ENCODE results near the gene SKA1. TPM values are rescaled to one million over a fixed set of nuclear protein-coding genes. Genes with fewer than 3 reads are reported as not detected.

Gene SKA1
- total RNA-seq, 1 donor from 2014 or later = not detected

DNA sequence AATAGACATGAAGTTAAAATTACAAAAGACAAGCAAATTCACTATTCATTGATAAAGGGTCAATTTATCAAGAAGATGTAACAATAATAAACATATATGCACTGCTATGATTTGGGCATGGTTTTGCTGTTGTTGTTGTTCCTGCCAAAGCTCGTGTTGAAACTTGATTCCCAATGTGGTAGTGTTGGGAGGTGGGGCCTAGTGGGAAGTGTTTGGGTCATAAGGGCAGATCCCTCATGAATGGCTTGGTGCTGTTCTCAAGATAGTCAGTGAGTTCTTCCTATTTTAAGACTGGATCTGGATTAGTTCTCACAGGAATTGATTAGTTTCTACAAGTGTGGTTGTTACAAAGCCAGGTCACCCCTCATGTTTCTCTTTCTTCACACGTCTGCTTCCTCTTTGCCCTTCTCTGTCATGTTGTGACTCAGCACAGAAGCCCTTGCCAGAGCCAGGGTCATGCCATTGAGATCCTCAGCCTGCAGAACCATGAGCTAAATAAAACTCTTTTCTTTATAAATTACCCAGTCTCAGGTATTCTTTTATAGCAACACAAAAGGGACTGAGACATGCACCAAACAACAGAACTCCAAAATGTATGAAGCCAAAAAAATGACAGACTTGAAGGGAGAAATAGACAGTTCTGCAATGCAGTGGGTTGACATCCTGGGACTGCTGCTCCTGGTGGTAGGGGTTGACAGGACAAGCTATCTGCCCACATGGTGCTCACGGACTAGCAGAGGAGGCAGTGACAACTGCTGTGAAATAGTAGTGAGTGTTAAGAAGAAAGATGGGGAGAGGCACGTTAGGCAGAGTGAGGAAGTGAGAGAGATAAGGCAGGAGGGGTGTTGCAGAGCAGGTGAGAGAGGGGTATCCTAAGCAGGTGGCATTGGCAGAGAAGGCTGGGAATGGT is 18.6 kb upstream of the SKA1 start:
- Histone ChIP-seq H3K27me3 (no peaks in the 10 kb centered on the region), H3K36me3 (no peaks in the 10 kb centered on the region), H3K4me3 (no peak overlapping the region), H3K4me1 (no peaks in the 10 kb centered on the region), H3K9me3 (no peaks in the 10 kb centered on the region), H3K27ac (no peak overlapping the region)
- DNase-seq (ENCODE audit: low spot score in 2 of 2) = no peak
- intact Hi-C loops (cut with DNase I) = no loop called here
- TF ChIP-seq, protein P1, sequence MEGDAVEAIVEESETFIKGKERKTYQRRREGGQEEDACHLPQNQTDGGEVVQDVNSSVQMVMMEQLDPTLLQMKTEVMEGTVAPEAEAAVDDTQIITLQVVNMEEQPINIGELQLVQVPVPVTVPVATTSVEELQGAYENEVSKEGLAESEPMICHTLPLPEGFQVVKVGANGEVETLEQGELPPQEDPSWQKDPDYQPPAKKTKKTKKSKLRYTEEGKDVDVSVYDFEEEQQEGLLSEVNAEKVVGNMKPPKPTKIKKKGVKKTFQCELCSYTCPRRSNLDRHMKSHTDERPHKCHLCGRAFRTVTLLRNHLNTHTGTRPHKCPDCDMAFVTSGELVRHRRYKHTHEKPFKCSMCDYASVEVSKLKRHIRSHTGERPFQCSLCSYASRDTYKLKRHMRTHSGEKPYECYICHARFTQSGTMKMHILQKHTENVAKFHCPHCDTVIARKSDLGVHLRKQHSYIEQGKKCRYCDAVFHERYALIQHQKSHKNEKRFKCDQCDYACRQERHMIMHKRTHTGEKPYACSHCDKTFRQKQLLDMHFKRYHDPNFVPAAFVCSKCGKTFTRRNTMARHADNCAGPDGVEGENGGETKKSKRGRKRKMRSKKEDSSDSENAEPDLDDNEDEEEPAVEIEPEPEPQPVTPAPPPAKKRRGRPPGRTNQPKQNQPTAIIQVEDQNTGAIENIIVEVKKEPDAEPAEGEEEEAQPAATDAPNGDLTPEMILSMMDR (IDR thresholded peaks at IDR 0.05) = no peak

DNA sequence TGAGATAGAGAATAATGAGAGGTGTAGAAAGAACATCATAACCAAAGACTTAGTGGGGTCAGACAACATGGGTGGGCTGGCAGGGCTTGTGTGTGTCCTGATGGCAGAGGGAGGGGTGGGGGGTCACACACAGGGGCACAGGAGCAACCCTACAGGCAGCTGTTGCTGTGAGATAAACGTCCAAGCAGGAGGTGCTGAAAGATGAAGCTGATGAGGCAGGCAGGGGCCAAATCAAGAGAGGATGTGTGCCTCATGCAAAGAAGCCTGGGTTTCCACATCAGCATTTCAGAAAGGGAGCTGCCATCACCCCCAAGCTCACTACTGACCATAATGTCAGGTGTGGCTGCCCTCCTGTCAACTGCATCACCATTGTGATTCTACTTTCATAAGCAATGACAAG is 16.0 kb upstream of the SKA1 start:
- Histone ChIP-seq H3K4me1 (no peaks in the 10 kb centered on the region), H3K36me3 (no peaks in the 10 kb centered on the region), H3K27me3 (no peaks in the 10 kb centered on the region), H3K4me3 (no peak overlapping the region), H3K27ac (no peak overlapping the region), H3K9me3 (no peaks in the 10 kb centered on the region)
- no peak for DNase-seq (ENCODE audit: low spot score in 2 of 2)
- intact Hi-C loops (cut with DNase I) = no loop called here
- TF ChIP-seq, protein P1 (IDR thresholded peaks at IDR 0.05) = no peak

DNA sequence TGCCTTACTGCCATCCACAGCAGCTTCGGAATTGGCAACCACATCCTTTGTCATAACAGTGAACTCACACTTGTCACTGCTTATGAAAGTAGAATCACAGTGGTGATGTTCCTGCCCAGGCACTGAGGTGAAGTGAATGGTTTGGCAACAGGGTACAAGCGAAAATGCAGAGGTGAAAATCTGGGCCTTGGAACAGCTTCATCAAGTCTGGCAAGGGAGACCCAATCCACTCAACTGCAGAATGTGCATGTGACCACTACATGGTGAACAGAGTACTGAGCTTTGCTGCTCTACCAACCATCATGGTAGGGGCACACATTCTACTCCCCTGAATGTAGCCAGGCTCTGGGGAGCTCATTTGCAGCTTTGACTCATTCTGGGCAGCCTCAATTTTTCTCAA is 15.0 kb upstream of the SKA1 start:
- no peaks in the 10 kb centered on the region for H3K4me1 ChIP-seq
- H3K4me3 ChIP-seq = no peak overlapping the region
- DNase-seq (ENCODE audit: low spot score in 2 of 2) = no peak
- H3K36me3 ChIP-seq = no peaks in the 10 kb centered on the region
- H3K27ac ChIP-seq = no peak overlapping the region
- TF ChIP-seq, protein P1 (IDR thresholded peaks at IDR 0.05) = no peak
- no peaks in the 10 kb centered on the region for H3K27me3 ChIP-seq
- intact Hi-C loops (cut with DNase I) = no loop called here
- H3K9me3 ChIP-seq = no peaks in the 10 kb centered on the region

DNA sequence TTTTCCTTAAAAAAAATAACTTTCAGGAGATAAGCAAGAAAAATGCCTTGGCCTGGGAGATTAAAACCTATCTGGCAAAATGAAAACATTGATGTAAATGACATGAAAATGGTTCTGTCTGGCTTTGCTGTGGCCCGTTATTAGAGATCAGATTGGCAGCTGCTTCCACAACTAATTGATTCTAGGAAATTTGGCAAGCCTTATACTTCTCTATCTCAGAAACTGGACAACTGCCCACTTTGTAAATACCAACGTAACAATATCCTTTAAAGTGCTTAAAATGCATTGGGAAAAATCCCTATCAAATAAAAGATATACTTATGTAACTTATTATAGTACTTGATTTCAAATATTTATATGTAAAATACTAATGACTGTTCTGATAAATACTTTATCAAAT is 14.2 kb upstream of the SKA1 start:
- no peak overlapping the region for H3K27ac ChIP-seq
- intact Hi-C loops (cut with DNase I) = no loop called here

DNA sequence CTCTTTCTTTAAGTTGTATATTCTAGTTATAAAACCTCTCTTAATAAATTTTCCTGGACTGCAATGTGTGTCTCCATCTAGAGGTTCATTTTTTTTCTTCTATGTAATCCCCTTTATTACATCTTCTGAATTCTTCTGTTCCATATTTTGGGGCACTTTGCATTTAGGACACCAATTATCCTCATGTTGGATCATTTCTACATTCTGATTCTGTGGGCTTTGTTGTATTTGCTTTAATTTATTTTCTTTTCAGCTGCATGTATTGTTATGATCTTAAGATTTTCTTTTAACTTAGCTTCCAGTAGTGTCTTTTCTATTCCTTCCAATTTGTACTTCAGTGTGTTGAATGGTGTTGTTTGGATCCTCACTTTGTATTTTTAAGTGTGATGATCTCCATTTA is 5.2 kb upstream of the SKA1 start:
- DNase-seq (ENCODE audit: low spot score in 2 of 2) = no peak
- Histone ChIP-seq H3K4me3 (no peak overlapping the region), H3K27me3 (no peaks in the 10 kb centered on the region), H3K27ac (no peak overlapping the region), H3K4me1 (no peaks in the 10 kb centered on the region), H3K36me3 (no peaks in the 10 kb centered on the region), H3K9me3 (peaks cover 0 to 3% of the 10 kb centered on the region in 2 donors)
- intact Hi-C loops (cut with DNase I) = loop anchor here (5.0 to 10.0 kb wide), 2 partner anchors 195 to 557 kb away; partner anchors contain the start of genes ACAA2 and MAPK4
- TF ChIP-seq, protein P1 (IDR thresholded peaks at IDR 0.05) = no peak

More for the DNA sequence above, 14.2 kb upstream of the SKA1 start:
- DNase-seq (ENCODE audit: low spot score in 2 of 2) = no peak
- H3K4me1 ChIP-seq = no peaks in the 10 kb centered on the region
- TF ChIP-seq, protein P1 (IDR thresholded peaks at IDR 0.05) = no peak
- no peaks in the 10 kb centered on the region for H3K36me3 ChIP-seq
- H3K4me3 ChIP-seq = no peak overlapping the region
- no peaks in the 10 kb centered on the region for H3K9me3 ChIP-seq
- H3K27me3 ChIP-seq = no peaks in the 10 kb centered on the region

Measured in ascending aorta (tissue), 2 donors.